Heart left ventricle (tissue), 16 donors: Measurements from ENCODE around the gene ZNF423. TPM values are rescaled to one million over a fixed set of nuclear protein-coding genes. Genes with fewer than 3 reads are reported as not detected.

ENCODE experiments used
- ATAC-seq, 4 donors: fragments of 200-7000 bp; cut with Tn5 transposase; one replicate each; pipeline ENCODE4 v1.9.1; 2020 to 2022; ENCODE audit warnings: moderate library complexity in 4 of 4, mild to moderate bottlenecking in 3 of 4, moderate number of reproducible peaks in 1 of 4
- DNase-seq, 5 donors: peaks; one replicate each; pipeline ENCODE4 v3.0.0-alpha.2; 2020
- H3K27ac ChIP-seq, 12 donors: fragments of 200-600 bp; sonication (generic) in 4 of 12; one replicate each; pipeline versions ENCODE4 v1.5.0 to v1.8.0; 2016 to 2022; ENCODE audit warnings: mild to moderate bottlenecking in 2 of 12
- H3K27me3 ChIP-seq, 9 donors: fragments of 200-600 bp; sonication (generic) in 2 of 9; one replicate each; pipeline versions ENCODE4 v1.5.1 to v1.8.0; 2016 to 2022; ENCODE audit warnings: mild to moderate bottlenecking in 3 of 9
- H3K36me3 ChIP-seq, 9 donors: fragments of 200-600 bp; sonication (generic) in 2 of 9; one replicate each; pipeline versions ENCODE4 v1.5.0 to v1.8.0; 2018 to 2022; ENCODE audit warnings: mild to moderate bottlenecking in 2 of 9
- H3K4me1 ChIP-seq, 12 donors: fragments of 200-600 bp; sonication (generic) in 4 of 12; one replicate each; pipeline versions ENCODE4 v1.5.0 to v1.8.0; 2016 to 2022; ENCODE audit warnings: mild to moderate bottlenecking in 3 of 12
- H3K4me3 ChIP-seq, 12 donors: fragments of 200-600 bp; sonication (generic) in 4 of 12; one replicate each; pipeline versions ENCODE4 v1.5.0 to v1.8.0; 2017 to 2022; ENCODE audit warnings: mild to moderate bottlenecking in 9 of 12, moderate library complexity in 4 of 12
- H3K9me3 ChIP-seq, 12 donors: fragments of 200-600 bp; sonication (generic) in 4 of 12; one replicate each; pipeline versions ENCODE4 v1.5.0 to v1.8.0; 2016 to 2022; ENCODE audit warnings: mild to moderate bottlenecking in 1 of 12
- POLR2A ChIP-seq, 2 donors: fragments of 450-650 bp; IDR thresholded peaks; one replicate each; pipeline ENCODE4 v1.6.1; 2017; ENCODE audit warnings: antibody characterized with exemption in 2 of 2, mild to moderate bottlenecking in 2 of 2, moderate library complexity in 2 of 2
- WGBS, 4 donors: extraction: QIAGEN DNeasy Blood & Tissue Kit in 2 of 4; methylation state at CpG; one replicate each; pipeline versions ENCODE4 v1.1.5 to v1.1.7; 2013 to 2018; 5-methylcytosine and 5-hydroxymethylcytosine counted together
- intact Hi-C, 10 donors: fragments of 100-400 bp; cut with DNase I; formaldehyde crosslinking; loops; one replicate each; pipeline versions ENCODE4 v1.11.1 to v1.14.2; 2022
- polyA plus RNA-seq, 2 donors: library from polyadenylated mRNA; stranded (reverse); fragments of 200-250 nt; gene quantifications; one replicate each; pipeline ENCODE4 v1.2.3, GENCODE V29; 2013
- total RNA-seq, 9 donors: library from RNA; depleted of rRNA in 2 of 9; stranded (reverse); fragments of >200 nt in 2 of 9; fragmentation: NEBNext Ultra II Directional in 3 of 9; extraction: Animal tissue kit (Norgen Biotek cat#: 25700) in 3 of 9; gene quantifications; one replicate each; pipeline versions ENCODE4 v1.1.0 to v1.2.4, GENCODE V29; 2016 to 2023
- TF ChIP-seq, protein P1 (sequence below), 12 donors: fragments of 200-600 bp; sonication (generic) in 4 of 12; IDR thresholded peaks; one replicate each; pipeline versions ENCODE4 v1.5.0 to v1.8.0; 2018 to 2022; ENCODE audit warnings: antibody characterized with exemption in 12 of 12, mild to moderate bottlenecking in 5 of 12
- donor health status: ischemic (EF 13 %, LVEDD 7.1; RV severe dilation, severe dysfunction).
- donor health status: healthy with polysubstance abuse.
- donor health status: DM: no; HTN: yes; CAD: no.
- donor health status: DM: no; HTN: no; CAD: no.
- donor health status: ischemic (EF 25% LVEDD 6.9; RV normal size, moderate dysfunction).
- donor health status: ischemic (EF 25% LVEDD 5.7; RV mildly dilated, moderate dysfunction).
- donor health status: healthy.
- donor health status: DM: yes; HTN: yes; CAD: no.
- donor health status: ischemic (EF 35%, LVEDD 5.7; RV mildly dilated, moderate dysfunction).
- donor health status: nonischemic (EF 11% LVEDD 7.7; RV severe dilation, severe dysfunction).
- donor health status: DM: yes; HTN: yes; CAD: no.
- donor health status: PGD.
- donor health status: ischemic (EF 29% LVEDD 5.4; RV normal size, mild dysfunction).
- donor health status: nonischemic (EF 23%, LVEDD 6.1; RV moderate dilation, normal function).

ZNF423 gene
- total and polyA plus RNA-seq, 11 donors, result 1.8 to 10.4 (median 5.7) TPM

GRCh38 chr16:49470513-49470991, 385.4 kb downstream of the ZNF423 start:
- H3K27me3 ChIP-seq, result no peaks in the 10 kb centered on the region
- no peak overlapping the region for H3K4me3 ChIP-seq
- no peaks in the 10 kb centered on the region for H3K36me3 ChIP-seq
- no peak overlapping the region for H3K27ac ChIP-seq
- DNase-seq (peak in 2 of 5 donors; percentile 3 to 8), ATAC-seq (no peak)
- WGBS, 4 donors, result 93 to 98% (median 94%) methylated on average over 3 of the region's 3 CpGs
- no peaks in the 10 kb centered on the region for H3K4me1 ChIP-seq
- no peaks in the 10 kb centered on the region for H3K9me3 ChIP-seq
- TF ChIP-seq, protein P1, sequence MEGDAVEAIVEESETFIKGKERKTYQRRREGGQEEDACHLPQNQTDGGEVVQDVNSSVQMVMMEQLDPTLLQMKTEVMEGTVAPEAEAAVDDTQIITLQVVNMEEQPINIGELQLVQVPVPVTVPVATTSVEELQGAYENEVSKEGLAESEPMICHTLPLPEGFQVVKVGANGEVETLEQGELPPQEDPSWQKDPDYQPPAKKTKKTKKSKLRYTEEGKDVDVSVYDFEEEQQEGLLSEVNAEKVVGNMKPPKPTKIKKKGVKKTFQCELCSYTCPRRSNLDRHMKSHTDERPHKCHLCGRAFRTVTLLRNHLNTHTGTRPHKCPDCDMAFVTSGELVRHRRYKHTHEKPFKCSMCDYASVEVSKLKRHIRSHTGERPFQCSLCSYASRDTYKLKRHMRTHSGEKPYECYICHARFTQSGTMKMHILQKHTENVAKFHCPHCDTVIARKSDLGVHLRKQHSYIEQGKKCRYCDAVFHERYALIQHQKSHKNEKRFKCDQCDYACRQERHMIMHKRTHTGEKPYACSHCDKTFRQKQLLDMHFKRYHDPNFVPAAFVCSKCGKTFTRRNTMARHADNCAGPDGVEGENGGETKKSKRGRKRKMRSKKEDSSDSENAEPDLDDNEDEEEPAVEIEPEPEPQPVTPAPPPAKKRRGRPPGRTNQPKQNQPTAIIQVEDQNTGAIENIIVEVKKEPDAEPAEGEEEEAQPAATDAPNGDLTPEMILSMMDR (IDR thresholded peaks at IDR 0.05), result no peak
- TF ChIP-seq POLR2A (IDR thresholded peaks at IDR 0.05), result no peak
- intact Hi-C loops, result no loop called here

DNA sequence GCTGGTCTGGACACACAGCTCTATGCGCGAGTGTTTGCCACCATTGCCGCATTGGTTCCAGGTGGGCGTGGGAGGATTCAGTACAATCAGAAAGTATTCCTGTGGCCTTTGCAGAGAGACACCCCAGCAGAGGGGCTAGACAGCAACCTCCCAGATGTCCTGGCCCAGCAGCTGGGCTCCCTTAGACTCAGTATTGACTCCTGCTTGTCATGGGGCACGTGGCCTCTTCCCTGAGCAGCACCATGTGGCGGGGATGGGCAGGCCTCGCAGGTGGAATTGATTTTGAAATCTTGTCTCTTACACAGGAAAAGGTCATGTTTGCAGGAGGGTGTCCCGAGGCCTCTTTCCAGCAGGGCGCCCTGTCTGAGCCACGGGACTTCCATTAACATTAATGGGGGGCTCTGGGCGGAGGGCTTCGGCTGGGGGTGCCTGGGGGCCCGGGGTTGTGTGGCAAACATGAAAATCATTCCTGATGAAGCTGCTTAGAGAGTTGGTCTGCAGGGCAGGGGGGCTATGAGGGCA, 385.9 kb downstream of the ZNF423 start:
- no peaks in the 10 kb centered on the region for H3K9me3 ChIP-seq
- TF ChIP-seq POLR2A (IDR thresholded peaks at IDR 0.05), result no peak
- TF ChIP-seq, protein P1 (IDR thresholded peaks at IDR 0.05), result no peak
- H3K27me3 ChIP-seq, result peaks cover 0 to 5% (median 0%) of the 10 kb centered on the region in 9 donors
- H3K27ac ChIP-seq, result no peak overlapping the region
- H3K36me3 ChIP-seq, result no peaks in the 10 kb centered on the region
- no peak overlapping the region for H3K4me3 ChIP-seq
- WGBS, 4 donors, result 90 to 94% (median 93%) methylated on average over 13 of the region's 13 CpGs
- H3K4me1 ChIP-seq, result no peaks in the 10 kb centered on the region
- intact Hi-C loops, result no loop called here
- ATAC-seq (no peak), DNase-seq (peak in 2 of 5 donors; percentile 6 to 9)

DNA sequence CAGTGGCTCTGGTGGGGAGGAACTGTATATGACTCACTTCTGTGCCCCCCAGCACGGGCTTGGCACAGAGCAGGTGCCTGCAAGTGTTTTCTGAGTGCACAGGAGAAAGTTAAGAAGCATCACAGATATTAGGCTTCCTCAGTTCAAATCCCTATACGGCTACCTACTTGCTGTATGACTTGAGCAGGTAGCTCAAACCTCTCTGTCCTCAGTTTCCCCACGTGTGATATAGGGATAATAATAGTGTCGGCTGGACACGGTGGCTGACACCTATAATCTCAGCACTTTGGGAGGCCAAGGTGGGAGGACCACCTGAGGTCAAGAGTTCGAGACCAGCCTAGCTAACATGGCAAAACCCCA, 386.6 kb downstream of the ZNF423 start:
- 90 to 94% (median 93%) methylated on average over 6 of the region's 6 CpGs for WGBS, 4 donors
- Histone ChIP-seq H3K27ac (no peak overlapping the region), H3K36me3 (no peaks in the 10 kb centered on the region), H3K9me3 (no peaks in the 10 kb centered on the region), H3K4me1 (no peaks in the 10 kb centered on the region), H3K4me3 (no peak overlapping the region), H3K27me3 (peaks cover 0 to 12% (median 4%) of the 10 kb centered on the region in 9 donors)
- DNase-seq, result peak in 1 of 5 donors; percentile 7
- TF ChIP-seq, protein P1 (IDR thresholded peaks at IDR 0.05), result no peak
- TF ChIP-seq POLR2A (IDR thresholded peaks at IDR 0.05), result no peak
- intact Hi-C loops, result no loop called here
- no peak for ATAC-seq

- DNase-seq, result peak in 2 of 5 donors; percentile 9 to 11
Measured at GRCh38 chr16:49468611-49469310, 387.2 kb downstream of the ZNF423 start.

More at GRCh38 chr16:49468611-49469310, 387.2 kb downstream of the ZNF423 start:
- Histone ChIP-seq H3K4me3 (no peak overlapping the region), H3K4me1 (no peaks in the 10 kb centered on the region), H3K9me3 (no peaks in the 10 kb centered on the region), H3K36me3 (no peaks in the 10 kb centered on the region), H3K27ac (no peak overlapping the region), H3K27me3 (peaks cover 0 to 16% (median 4%) of the 10 kb centered on the region in 9 donors)
- no peak for TF ChIP-seq POLR2A (IDR thresholded peaks at IDR 0.05)
- TF ChIP-seq, protein P1 (IDR thresholded peaks at IDR 0.05), result no peak
- 88 to 100% (median 94%) methylated on average over 3 of the region's 3 CpGs for WGBS, 4 donors
- ATAC-seq, result no peak
- intact Hi-C loops, result no loop called here
